Measurements from ENCODE around the gene EXOSC7. TPM values are rescaled to one million over a fixed set of nuclear protein-coding genes. Genes with fewer than 3 reads are reported as not detected.
"Not testable (repeated sequence)": the region's sequence is repeated elsewhere in the genome, so short reads cannot be mapped to it uniquely, and the experiment has no call there.

The EXOSC7 gene
- total RNA-seq, 2 donors from 2014 or later = 50.7 to 75.7 TPM

DNA sequence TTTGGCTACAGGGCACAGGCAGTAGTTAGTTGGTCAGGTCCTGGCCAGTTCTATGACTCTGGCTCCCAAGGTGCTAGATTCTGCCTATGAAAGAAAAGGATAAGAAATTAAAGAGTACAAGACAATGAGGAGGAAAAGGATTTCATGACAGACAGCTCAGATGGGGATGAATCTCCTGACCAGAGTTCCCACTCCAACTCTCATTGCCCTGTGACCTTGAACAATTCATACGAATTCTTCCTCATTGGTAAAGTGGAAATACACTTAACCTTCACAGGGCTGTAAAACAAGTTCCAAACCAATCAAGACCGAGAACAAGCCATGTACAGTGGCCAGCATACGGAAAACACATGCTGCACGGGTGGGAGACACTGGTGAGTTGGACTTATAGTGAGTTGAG is 73.8 kb downstream of the EXOSC7 start:
- H3K9me3 Mint-ChIP-seq = no peaks in the 10 kb centered on the region
- H3K27ac Mint-ChIP-seq = no peak overlapping the region
- H3K4me1 Mint-ChIP-seq (ENCODE audit: low read depth in 2 of 2) = no peaks in the 10 kb centered on the region
- peak; percentile 38 for DNase-seq (ENCODE audit: low spot score)
- peaks cover 34 to 41% of the 10 kb centered on the region in 2 donors for H3K27me3 Mint-ChIP-seq
- no peak overlapping the region for H3K4me3 Mint-ChIP-seq
- no peak for ATAC-seq
- no peaks in the 10 kb centered on the region for H3K36me3 Mint-ChIP-seq

DNA sequence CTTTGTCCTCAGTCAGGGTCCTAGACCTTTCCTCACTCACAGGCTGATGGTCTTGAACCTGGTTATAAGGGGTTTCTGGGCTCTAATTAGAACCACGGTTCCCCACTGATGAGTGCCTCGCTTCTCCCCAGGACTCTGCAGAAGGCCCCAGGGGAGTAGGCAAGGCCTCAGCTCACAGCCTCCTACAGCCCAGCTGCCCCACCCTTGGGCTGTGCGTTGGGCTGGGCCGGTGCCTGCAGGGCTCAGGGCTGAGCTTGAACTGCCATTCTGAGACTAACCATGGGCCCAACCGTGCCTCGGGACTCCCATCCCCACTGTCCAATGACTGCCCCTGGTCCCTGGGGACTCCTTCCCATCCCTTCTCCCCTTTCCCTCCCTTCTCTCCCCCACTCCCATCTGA is 75.6 kb downstream of the EXOSC7 start:
- Mint-ChIP-seq H3K9me3 (no peaks in the 10 kb centered on the region), H3K27me3 (peaks cover 28 to 36% of the 10 kb centered on the region in 2 donors), H3K36me3 (no peaks in the 10 kb centered on the region), H3K27ac (no peak overlapping the region), H3K4me1 (ENCODE audit: low read depth in 2 of 2) (no peaks in the 10 kb centered on the region), H3K4me3 (no peak overlapping the region)
- DNase-seq (ENCODE audit: low spot score) = peak; percentile 40
- no peak for ATAC-seq

DNA sequence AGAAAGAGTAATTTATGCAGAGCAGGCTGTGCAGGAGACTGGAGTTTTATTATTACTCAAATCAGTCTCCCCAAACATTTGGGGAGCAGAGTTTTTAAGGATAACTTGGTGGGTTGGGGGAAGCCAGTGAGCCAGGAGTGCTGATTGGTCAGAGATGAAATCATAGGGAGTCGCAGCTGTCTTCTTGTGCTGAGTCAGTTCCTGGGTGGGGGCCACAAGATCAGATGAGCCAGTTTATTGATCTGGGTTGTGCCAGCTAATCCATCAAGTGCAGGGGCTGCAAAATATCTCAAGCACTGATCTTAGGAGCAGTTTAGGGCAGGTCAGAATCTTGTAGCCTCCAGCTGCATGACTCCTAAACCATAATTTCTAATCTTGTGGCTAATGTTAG is 77.8 kb downstream of the EXOSC7 start:
- not testable (repeated sequence) for DNase-seq (ENCODE audit: low spot score); H3K4me1 Mint-ChIP-seq (ENCODE audit: low read depth in 2 of 2); H3K9me3 Mint-ChIP-seq; H3K27ac Mint-ChIP-seq; ATAC-seq; H3K36me3 Mint-ChIP-seq; H3K4me3 Mint-ChIP-seq
- H3K27me3 Mint-ChIP-seq = peaks cover 20 to 25% of the 10 kb centered on the region in 2 donors

DNA sequence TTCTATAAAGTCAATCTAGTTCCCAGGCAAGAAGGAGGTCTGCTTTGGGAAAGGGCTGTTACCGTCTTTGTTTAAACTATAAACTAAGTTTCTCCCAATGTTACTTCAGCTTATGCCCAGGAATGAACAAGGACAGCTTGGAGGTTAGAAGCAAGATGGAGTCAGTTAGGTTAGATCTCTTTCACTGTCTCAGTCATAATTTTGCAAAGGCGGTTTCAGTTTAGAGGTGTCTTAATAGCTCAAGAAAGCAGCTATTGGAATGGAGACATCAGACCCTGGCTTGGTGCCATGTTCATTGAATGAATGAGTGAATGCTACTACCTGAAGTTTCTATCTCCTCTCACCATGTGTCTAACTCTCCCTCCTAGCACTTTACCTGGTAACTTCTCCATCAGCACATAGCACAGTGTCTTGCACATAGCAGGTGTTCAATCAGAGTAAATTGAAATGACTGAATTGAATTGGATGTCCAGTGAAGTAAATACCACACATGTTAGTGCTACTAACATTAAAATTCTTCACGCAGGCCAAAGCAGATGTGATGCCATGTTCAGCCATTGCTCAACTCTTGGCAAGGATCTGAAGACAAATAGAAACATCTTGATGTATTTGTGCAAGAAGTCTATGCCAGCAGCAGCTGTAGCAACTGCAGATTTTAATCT is 78.3 kb downstream of the EXOSC7 start:
- Mint-ChIP-seq H3K4me3 (no peak overlapping the region), H3K27me3 (peaks cover 17 to 19% of the 10 kb centered on the region in 2 donors), H3K9me3 (no peaks in the 10 kb centered on the region), H3K36me3 (no peaks in the 10 kb centered on the region), H3K4me1 (ENCODE audit: low read depth in 2 of 2) (no peaks in the 10 kb centered on the region), H3K27ac (no peak overlapping the region)
- DNase-seq (ENCODE audit: low spot score) = no peak
- no peak for ATAC-seq

DNA sequence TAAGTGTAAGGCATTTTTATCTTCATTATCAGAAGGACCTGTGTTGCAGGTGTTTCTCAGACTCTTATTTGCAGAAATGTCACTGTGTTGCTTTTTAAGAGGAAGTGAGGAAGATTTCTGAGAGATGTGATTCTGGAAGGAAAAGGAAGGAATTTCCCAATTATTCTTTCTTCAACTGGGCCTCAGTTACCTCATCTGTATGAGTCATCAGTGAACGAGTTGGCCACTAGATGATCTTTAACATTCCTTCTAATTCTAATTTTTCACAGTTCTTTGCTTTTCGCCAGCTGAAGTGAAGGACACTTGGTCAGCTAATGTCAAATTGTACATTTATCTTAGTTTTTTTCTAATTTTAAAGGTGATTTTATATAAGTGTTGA is 79.0 kb downstream of the EXOSC7 start:
- no peaks in the 10 kb centered on the region for H3K9me3 Mint-ChIP-seq
- H3K4me1 Mint-ChIP-seq (ENCODE audit: low read depth in 2 of 2) = no peaks in the 10 kb centered on the region
- no peaks in the 10 kb centered on the region for H3K36me3 Mint-ChIP-seq
- no peak for DNase-seq (ENCODE audit: low spot score)
- no peak overlapping the region for H3K4me3 Mint-ChIP-seq
- H3K27ac Mint-ChIP-seq = no peak overlapping the region
- ATAC-seq = no peak
- H3K27me3 Mint-ChIP-seq = peaks cover 10 to 12% of the 10 kb centered on the region in 2 donors

DNA sequence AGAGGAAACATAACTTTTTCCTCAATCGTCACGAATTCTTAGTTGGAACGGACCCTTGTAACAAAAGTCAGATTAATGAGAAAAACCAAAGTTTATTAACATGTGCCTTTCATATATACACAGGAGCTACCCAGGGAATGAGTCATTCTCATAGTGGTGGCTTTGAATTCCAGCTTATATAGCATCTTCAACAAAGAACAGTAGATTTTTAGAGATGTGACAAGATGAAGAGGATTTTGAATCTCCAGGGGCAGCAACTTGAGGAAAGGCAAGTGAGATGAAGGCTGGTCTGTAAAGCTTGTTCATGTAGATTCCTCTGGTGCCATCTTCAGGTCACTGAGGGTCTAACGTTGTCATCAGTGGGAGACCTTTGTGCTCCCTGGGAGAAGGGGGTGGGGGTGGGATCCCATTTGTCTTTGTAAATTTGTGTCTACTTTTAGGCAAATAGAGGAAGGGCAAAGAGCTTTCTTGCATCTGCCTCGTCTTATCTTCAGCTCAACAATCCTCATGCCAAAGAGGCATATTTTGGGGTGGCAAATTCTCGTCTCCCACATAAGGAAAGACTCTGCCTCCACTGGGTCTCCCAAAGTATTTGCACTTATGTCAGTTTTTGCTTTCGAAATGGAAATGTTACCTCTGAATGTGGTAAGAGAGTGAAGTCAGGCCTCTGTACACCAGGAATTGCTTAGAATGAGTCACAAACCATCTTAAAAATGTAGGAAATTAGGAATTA is 79.5 kb downstream of the EXOSC7 start:
- H3K27me3 Mint-ChIP-seq = peaks cover 6 to 8% of the 10 kb centered on the region in 2 donors
- no peaks in the 10 kb centered on the region for H3K36me3 Mint-ChIP-seq
- ATAC-seq (no peak), DNase-seq (ENCODE audit: low spot score) (no peak)
- H3K4me3 Mint-ChIP-seq = no peak overlapping the region
- H3K27ac Mint-ChIP-seq = no peak overlapping the region
- H3K4me1 Mint-ChIP-seq (ENCODE audit: low read depth in 2 of 2) = no peaks in the 10 kb centered on the region
- H3K9me3 Mint-ChIP-seq = no peaks in the 10 kb centered on the region

DNA sequence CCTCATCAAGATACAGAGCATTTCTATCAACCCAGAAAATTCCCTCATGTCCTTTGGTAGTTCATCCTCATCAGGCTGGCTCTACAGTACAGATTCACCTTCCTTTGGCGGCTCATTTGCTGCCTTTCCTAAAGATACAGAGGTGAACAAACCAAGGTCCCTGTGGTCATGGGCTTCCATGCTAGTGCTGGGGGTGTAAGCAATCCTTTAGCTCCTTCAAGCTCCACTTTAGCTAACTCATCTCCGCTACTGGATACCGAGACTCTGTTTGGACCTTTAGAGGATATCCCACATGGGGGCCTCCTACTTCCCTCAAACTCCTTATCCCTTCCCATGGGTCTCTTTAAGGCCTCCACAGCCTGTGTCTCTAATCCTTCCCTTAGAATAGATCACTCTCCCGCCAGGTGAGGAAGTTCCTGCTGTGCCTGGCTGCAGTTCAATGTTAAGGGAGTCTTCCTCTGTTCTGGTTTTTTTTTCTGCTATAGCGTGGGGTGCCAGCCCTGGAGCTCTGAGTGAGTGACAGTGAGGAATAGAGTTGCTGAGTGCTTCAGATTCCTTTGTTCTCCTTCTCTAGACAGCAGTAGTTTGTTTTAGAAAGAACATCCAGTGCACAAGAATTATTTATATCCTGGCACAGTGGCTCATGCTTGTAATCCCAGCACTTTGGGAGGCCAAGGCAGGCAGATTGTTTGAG is 80.7 kb downstream of the EXOSC7 start:
- DNase-seq (ENCODE audit: low spot score) (no peak), ATAC-seq (no peak)
- H3K27ac Mint-ChIP-seq = no peak overlapping the region
- H3K4me1 Mint-ChIP-seq (ENCODE audit: low read depth in 2 of 2) = no peaks in the 10 kb centered on the region
- no peaks in the 10 kb centered on the region for H3K36me3 Mint-ChIP-seq
- no peak overlapping the region for H3K4me3 Mint-ChIP-seq
- no peaks in the 10 kb centered on the region for H3K9me3 Mint-ChIP-seq
- peaks cover 4 to 8% of the 10 kb centered on the region in 2 donors for H3K27me3 Mint-ChIP-seq

DNA sequence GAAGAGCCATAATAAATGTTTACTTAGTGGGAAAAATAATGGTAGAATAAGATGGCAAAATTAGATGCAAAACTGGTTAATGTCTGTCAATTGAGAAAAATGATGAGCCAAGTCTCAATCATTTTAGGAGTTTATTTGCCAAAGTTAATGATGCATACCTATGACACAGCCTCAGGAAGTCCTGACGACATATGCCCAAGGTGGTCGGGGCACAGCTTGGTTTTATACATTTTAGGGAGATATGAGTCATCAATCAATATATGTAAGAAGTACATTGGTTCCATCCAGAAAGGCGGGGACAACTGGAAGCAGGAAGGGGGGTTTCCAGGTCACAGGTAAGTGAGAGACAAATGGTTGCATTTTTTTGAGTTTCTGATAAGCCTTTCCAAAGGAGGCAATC is 81.5 kb downstream of the EXOSC7 start:
- Mint-ChIP-seq H3K4me3 (no peak overlapping the region), H3K9me3 (no peaks in the 10 kb centered on the region), H3K27me3 (peaks cover 6 to 8% of the 10 kb centered on the region in 2 donors), H3K36me3 (no peaks in the 10 kb centered on the region), H3K4me1 (ENCODE audit: low read depth in 2 of 2) (no peaks in the 10 kb centered on the region), H3K27ac (no peak overlapping the region)
- no peak for ATAC-seq
- DNase-seq (ENCODE audit: low spot score) = no peak

DNA sequence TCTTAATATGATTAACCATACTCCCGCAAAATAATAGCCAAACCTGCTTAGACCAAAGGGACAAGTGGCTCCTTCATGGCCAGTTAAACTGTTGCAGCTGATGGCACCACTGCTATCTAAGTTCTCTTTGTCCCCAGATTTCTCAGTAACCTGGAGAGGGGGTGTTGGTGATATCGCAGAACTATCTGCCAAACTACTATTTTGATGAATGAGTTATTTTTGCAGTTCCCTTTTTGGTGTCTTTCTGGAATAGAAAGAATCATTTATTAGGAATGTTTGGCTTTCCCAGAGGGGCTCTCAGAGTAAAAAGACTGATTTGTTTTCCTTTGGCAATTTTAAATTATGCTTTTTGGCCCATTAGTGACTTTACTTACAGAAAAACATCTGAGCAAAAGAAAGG is 83.1 kb downstream of the EXOSC7 start:
- Mint-ChIP-seq H3K4me1 (ENCODE audit: low read depth in 2 of 2) (no peaks in the 10 kb centered on the region), H3K27me3 (peaks cover 6 to 8% of the 10 kb centered on the region in 2 donors), H3K36me3 (no peaks in the 10 kb centered on the region), H3K4me3 (no peak overlapping the region), H3K9me3 (no peaks in the 10 kb centered on the region), H3K27ac (no peak overlapping the region)
- DNase-seq (ENCODE audit: low spot score) = no peak
- no peak for ATAC-seq

DNA sequence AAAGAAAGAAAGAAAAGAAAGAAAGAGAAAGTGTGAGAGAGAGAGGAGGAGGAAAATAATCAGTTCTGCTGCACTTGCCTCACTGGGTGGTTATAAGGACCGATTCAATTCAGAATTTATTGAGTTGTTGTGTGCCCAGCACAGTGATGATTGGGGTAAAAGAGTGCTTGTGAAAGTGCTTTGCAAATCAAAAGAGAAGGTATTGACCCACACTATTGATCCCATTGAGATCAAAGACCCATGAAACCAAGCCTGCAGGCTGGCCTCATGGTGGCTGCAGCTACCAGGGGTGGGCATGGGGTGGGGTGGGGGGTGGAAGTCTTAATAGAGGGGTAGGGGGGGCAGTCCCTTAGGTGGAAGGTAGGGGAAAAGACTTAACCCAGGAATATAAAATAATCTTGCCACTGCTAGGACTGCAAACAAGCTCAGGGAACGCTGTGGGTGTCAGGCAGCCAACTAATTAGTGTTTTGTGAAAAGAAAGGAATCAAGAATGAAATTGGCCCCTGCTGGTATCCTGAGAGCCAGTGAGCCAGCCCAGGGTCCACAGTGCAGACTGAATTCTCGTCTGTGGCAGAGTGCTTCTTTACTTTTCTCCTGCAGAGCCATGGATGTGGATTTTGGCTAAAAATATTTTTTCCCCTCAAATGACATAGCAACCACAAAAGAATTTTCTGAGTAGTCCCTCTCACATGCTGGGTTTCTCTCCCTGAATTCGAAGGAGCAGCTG is 84.3 kb downstream of the EXOSC7 start:
- DNase-seq (ENCODE audit: low spot score) (no peak), ATAC-seq (no peak)
- Mint-ChIP-seq H3K9me3 (no peaks in the 10 kb centered on the region), H3K4me1 (ENCODE audit: low read depth in 2 of 2) (peaks cover 10% of the 10 kb centered on the region in 2 donors), H3K27ac (no peak overlapping the region), H3K4me3 (no peak overlapping the region), H3K27me3 (peaks cover 6 to 8% of the 10 kb centered on the region in 2 donors), H3K36me3 (no peaks in the 10 kb centered on the region)

Other genes with a start within 250 kb of the EXOSC7 start
- 1 to 10 TPM in 1 of 2 donors, under 1 TPM in 1; 0.61 to 3.2 TPM for gene ZNF501, start 246.6 kb upstream of the EXOSC7 start, total RNA-seq
- gene KIAA1143, start 214.6 kb upstream of the EXOSC7 start, total RNA-seq = 10 to 100 TPM; 11.3 to 23.6 TPM
- gene KIF15, start 214.4 kb upstream of the EXOSC7 start, total RNA-seq = 10 to 100 TPM; 12.3 to 27.2 TPM
- 1 to 10 TPM; 5.3 to 6.8 TPM for gene TMEM42, start 114.3 kb upstream of the EXOSC7 start, total RNA-seq
- not detected for gene TGM4, start 101.6 kb upstream of the EXOSC7 start, total RNA-seq
- 100 to 1,000 TPM in 1 of 2 donors, 10 to 100 TPM in 1; 63.8 to 122 TPM for gene ZDHHC3, start 70 bp upstream of the EXOSC7 start, total RNA-seq
- gene CLEC3B, start 50.1 kb downstream of the EXOSC7 start, total RNA-seq = not detected
- under 1 TPM; 0.29 to 0.36 TPM for gene CDCP1, start 170.1 kb downstream of the EXOSC7 start, total RNA-seq